Measurements from ENCODE around the gene PDE4A. TPM values are rescaled to one million over a fixed set of nuclear protein-coding genes. Genes with fewer than 3 reads are reported as not detected.
A peak's percentile ranks its signal among the peaks of the same experiment; 100 is the strongest.

PDE4A gene
- total and polyA plus RNA-seq, 2 of the 8 experiments (the other 6 are each of a cell fraction or from before 2014, with no cell fraction given) = 2.0 to 4.4 TPM

- H3K9me3 ChIP-seq (ENCODE audit: insufficient read depth in 2 of 2, low read depth in 1 of 2, low read length in 1 of 2) = no peaks in the 10 kb centered on the region
- 0 out of 2 replicates have a peak overlapping the region, but pooled peaks have one; percentile 39 for H2BK12ac ChIP-seq (ENCODE audit: low read depth, low read length)
- H4K20me1 ChIP-seq (replicated peaks in 1 of 2; ENCODE audit: control insufficient read depth in 1 of 2, insufficient read depth in 2 of 2, low read length in 2 of 2) = peaks cover 3 to 6% of the 10 kb centered on the region in 2 experiments
- peak overlapping the region; percentile 83 for H3K18ac ChIP-seq (ENCODE audit: extremely low read depth, low read length)
- H4K91ac ChIP-seq (replicated peaks; ENCODE audit: insufficient read length, low read length) = no peak overlapping the region
- H3K4me2 ChIP-seq (ENCODE audit: insufficient read depth in 1 of 2, low read depth in 2 of 2, low read length in 2 of 2) = peak overlapping the region; percentile 82 to 94
- H3K4ac ChIP-seq (replicated peaks; ENCODE audit: insufficient read length, low read depth, low read length) = peak overlapping the region; percentile 32
- no peaks in the 10 kb centered on the region for H3K36me3 ChIP-seq (ENCODE audit: control insufficient read depth in 2 of 4, insufficient read depth in 4 of 4, low read length in 3 of 4)
- no peak overlapping the region for H4K8ac ChIP-seq (ENCODE audit: extremely low read depth, insufficient read depth, low read length)
- no peak overlapping the region; the same call in 1 of the 2 replicates for H2BK5ac ChIP-seq (ENCODE audit: low read depth, low read length)
- no peak overlapping the region for H2AFZ ChIP-seq (ENCODE audit: low read length)
- peak overlapping the region; percentile 67 to 79 (median 78) for H3K4me3 ChIP-seq (ENCODE audit: extremely low read depth in 1 of 4, insufficient read depth in 2 of 4, low read depth in 3 of 4, low read length in 4 of 4)
- no peak overlapping the region for H3K23ac ChIP-seq (ENCODE audit: insufficient read length)
- ChIA-PET CTCF (ENCODE audit: partially characterized antibody) (interaction anchor here (0.8 to 5.6 kb wide), 10 partner anchors 9 to 85 kb away, joined by 3 to 46 read pairs (median 4); no protein-coding TSS in a partner anchor), POLR2A (ENCODE audit: partially characterized antibody) (interaction anchor here (1.0 to 1.9 kb wide), 8 partner anchors 9 to 201 kb away, joined by 3 to 6 read pairs (median 4); partner anchors contain the start of genes DNM2 and KEAP1)
- no peak overlapping the region for H4K5ac ChIP-seq (ENCODE audit: insufficient read length, low read depth, low read length)
- no peaks in the 10 kb centered on the region; the same call in 1 of the 2 replicates for H3K79me1 ChIP-seq (ENCODE audit: low read depth, low read length)
- no peak overlapping the region for H2AK5ac ChIP-seq (ENCODE audit: low read depth, low read length)
- DNase-seq (ENCODE audit: low read depth in 1 of 2, low spot score in 2 of 2) = no peak
- H3K23me2 ChIP-seq (ENCODE audit: low read depth, low read length) = peaks cover 30% of the 10 kb centered on the region
- no peak overlapping the region for H2BK20ac ChIP-seq (ENCODE audit: low read length)
- H3K56ac ChIP-seq (replicated peaks; ENCODE audit: insufficient read length, low read depth, low read length) = no peak overlapping the region
- H2BK15ac ChIP-seq (ENCODE audit: low read length) = no peak overlapping the region
- H3K79me2 ChIP-seq (ENCODE audit: control insufficient read depth in 1 of 2, insufficient read depth in 2 of 2, low read length in 2 of 2) = no peaks in the 10 kb centered on the region
- WGBS, 2 experiments (ENCODE audit: extremely low coverage in 1 of 2, insufficient coverage in 1 of 2, insufficient read length in 1 of 2, insufficient replicate concordance in 2 of 2, low coverage in 1 of 2, low lambda C conversion rate in 2 of 2, missing lambda C conversion rate in 1 of 2) = 47% methylated on average over 10 of the region's 10 CpGs; no CpG with 5 or more reads in 1 of the 2 experiments
- no peak overlapping the region for H2BK120ac ChIP-seq (replicated peaks; ENCODE audit: low read depth, low read length)
- peaks cover 0 to 29% (median 10%) of the 10 kb centered on the region in 4 experiments; a peak in 5 of 7 replicates for H3K4me1 ChIP-seq (replicated peaks in 1 of 4; ENCODE audit: control insufficient read depth in 3 of 4, insufficient read depth in 4 of 4, low read length in 3 of 4)
- H3K27me3 ChIP-seq (replicated peaks in 1 of 4; ENCODE audit: control insufficient read depth in 3 of 4, extremely low read depth in 1 of 4, insufficient read depth in 3 of 4, low read length in 3 of 4) = peaks cover 43 to 72% (median 67%) of the 10 kb centered on the region in 4 experiments; a peak in 6 of 7 replicates
- no peak for FAIRE-seq
- no peak overlapping the region for H3K14ac ChIP-seq (ENCODE audit: insufficient read length)
- H3K27ac ChIP-seq (ENCODE audit: low read depth, low read length) = no peak overlapping the region
- H3K9ac ChIP-seq (replicated peaks in 1 of 4; ENCODE audit: extremely low read depth in 1 of 4, low read depth in 3 of 4, low read length in 3 of 4) = no peak overlapping the region
- TF ChIP-seq ZNF274 (IDR thresholded peaks at IDR 0.05; ENCODE audit: borderline replicate concordance, extremely low read depth, low read length) (no peak), BRCA1 (IDR thresholded peaks at IDR 0.05; ENCODE audit: low read depth, low read length) (no peak), RXRA (IDR thresholded peaks at IDR 0.05; ENCODE audit: insufficient read depth, low read depth, low read length) (no peak), EZH2 (IDR thresholded peaks at IDR 0.05; ENCODE audit: low read depth, low read length, severe bottlenecking) (peak; percentile 20), CTCF (IDR thresholded peaks at IDR 0.05; ENCODE audit: control extremely low read depth in 1 of 3, insufficient read depth in 1 of 3, low read depth in 1 of 3, low read length in 3 of 3) (no peak), RAD21 (IDR thresholded peaks at IDR 0.05 in 1 of 2, conservative IDR thresholded peaks at IDR 0.05 in 1 of 2; ENCODE audit: low read depth in 2 of 2, low read length in 2 of 2) (no peak), RFX5 (IDR thresholded peaks at IDR 0.05; ENCODE audit: borderline replicate concordance, low read depth, low read length) (no peak)
Measured at GRCh38 chr19:10516671-10517286, 96.4 kb downstream of the PDE4A start.

Data from H1 (cell line).